Endodermal cell (in vitro differentiated cells): ENCODE measurements around the gene BEST4. TPM values are rescaled to one million over a fixed set of nuclear protein-coding genes. Genes with fewer than 3 reads are reported as not detected.
"Not testable (repeated sequence)": the region's sequence is repeated elsewhere in the genome, so short reads cannot be mapped to it uniquely, and the experiment has no call there.

Experiments used
- DNase-seq: peaks from one replicate; pipeline ENCODE4 v3.0.0-alpha.2; 2017
- H3K27ac ChIP-seq: 2 replicates; pipeline ENCODE4 v1.5.1; 2013; ENCODE audit warnings: mild to moderate bottlenecking, low read depth, low read length, moderate library complexity
- H3K27me3 ChIP-seq: 2 replicates; pipeline ENCODE4 v1.6.1; 2013; ENCODE audit warnings: mild to moderate bottlenecking, low read length, moderate library complexity; ENCODE audit not compliant: insufficient read depth, control insufficient read depth, poor library complexity, severe bottlenecking
- H3K36me3 ChIP-seq: 2 replicates; pipeline ENCODE4 v1.7.0; 2013; ENCODE audit warnings: mild to moderate bottlenecking, low read length, moderate library complexity; ENCODE audit not compliant: control insufficient read depth, insufficient read depth
- H3K4me1 ChIP-seq: one replicate; pipeline ENCODE4 v1.7.0; 2013; ENCODE audit warnings: low read length; ENCODE audit not compliant: control insufficient read depth, insufficient read depth
- H3K4me3 ChIP-seq: 2 replicates; pipeline ENCODE4 v1.5.1; 2013; ENCODE audit warnings: mild to moderate bottlenecking, low read length, moderate library complexity
- H3K9ac ChIP-seq: 2 replicates; pipeline ENCODE4 v1.6.1; 2013; ENCODE audit warnings: mild to moderate bottlenecking, low read length, moderate library complexity; ENCODE audit not compliant: poor library complexity, severe bottlenecking; ENCODE audit errors: extremely low read depth
- H3K9me3 ChIP-seq: 2 replicates; pipeline ENCODE4 v1.6.1; 2013; ENCODE audit warnings: mild to moderate bottlenecking, low read length, moderate library complexity; ENCODE audit not compliant: control insufficient read depth
- H3K27ac Mint-ChIP-seq: 2 replicates; pipeline ENCODE4 v1.8.0; 2020; ENCODE audit warnings: mixed read lengths
- H3K27me3 Mint-ChIP-seq: 2 replicates; pipeline ENCODE4 v1.8.0; 2021; ENCODE audit warnings: mild to moderate bottlenecking, mixed read lengths; ENCODE audit not compliant: insufficient read depth
- H3K36me3 Mint-ChIP-seq: 2 replicates; pipeline ENCODE4 v1.8.0; 2020; ENCODE audit warnings: low read depth, mixed read lengths
- H3K4me1 Mint-ChIP-seq: 2 replicates; pipeline ENCODE4 v1.8.0; 2020; ENCODE audit warnings: mixed read lengths
- H3K4me3 Mint-ChIP-seq: 2 replicates; pipeline ENCODE4 v1.8.0; 2020; ENCODE audit warnings: mild to moderate bottlenecking, moderate library complexity, mixed read lengths
- H3K9me3 Mint-ChIP-seq: 2 replicates; pipeline ENCODE4 v1.8.0; 2020; ENCODE audit warnings: mild to moderate bottlenecking, mixed read lengths
- WGBS, 2 experiments: methylation state at CpG; one replicate each; pipeline versions ENCODE4 v1.1.5 to v1.1.7; 2013; ENCODE audit warnings: missing lambda C conversion rate in 2 of 2, mixed read lengths in 1 of 2; ENCODE audit not compliant: insufficient coverage in 1 of 2, insufficient read length in 1 of 2; 5-methylcytosine and 5-hydroxymethylcytosine counted together
- total RNA-seq, 2 donors: library from RNA; stranded (reverse); fragmentation: NEBNext Ultra II Directional in 1 of 2; extraction: Animal tissue kit (Norgen Biotek cat#: 25700) in 1 of 2; gene quantifications; 2 replicates in 1 of 2; 3 replicates in 1 of 2; pipeline ENCODE4 v1.2.1, GENCODE V29; 2021
- TF ChIP-seq, protein P1 (sequence below): fragments of 200-600 bp; sonication (generic); conservative IDR thresholded peaks from 2 replicates; pipeline ENCODE4 v1.5.0; 2021; ENCODE audit warnings: antibody characterized with exemption, mild to moderate bottlenecking

The BEST4 gene
- total RNA-seq, 2 donors from 2014 or later = 1.6 to 2.3 TPM

DNA sequence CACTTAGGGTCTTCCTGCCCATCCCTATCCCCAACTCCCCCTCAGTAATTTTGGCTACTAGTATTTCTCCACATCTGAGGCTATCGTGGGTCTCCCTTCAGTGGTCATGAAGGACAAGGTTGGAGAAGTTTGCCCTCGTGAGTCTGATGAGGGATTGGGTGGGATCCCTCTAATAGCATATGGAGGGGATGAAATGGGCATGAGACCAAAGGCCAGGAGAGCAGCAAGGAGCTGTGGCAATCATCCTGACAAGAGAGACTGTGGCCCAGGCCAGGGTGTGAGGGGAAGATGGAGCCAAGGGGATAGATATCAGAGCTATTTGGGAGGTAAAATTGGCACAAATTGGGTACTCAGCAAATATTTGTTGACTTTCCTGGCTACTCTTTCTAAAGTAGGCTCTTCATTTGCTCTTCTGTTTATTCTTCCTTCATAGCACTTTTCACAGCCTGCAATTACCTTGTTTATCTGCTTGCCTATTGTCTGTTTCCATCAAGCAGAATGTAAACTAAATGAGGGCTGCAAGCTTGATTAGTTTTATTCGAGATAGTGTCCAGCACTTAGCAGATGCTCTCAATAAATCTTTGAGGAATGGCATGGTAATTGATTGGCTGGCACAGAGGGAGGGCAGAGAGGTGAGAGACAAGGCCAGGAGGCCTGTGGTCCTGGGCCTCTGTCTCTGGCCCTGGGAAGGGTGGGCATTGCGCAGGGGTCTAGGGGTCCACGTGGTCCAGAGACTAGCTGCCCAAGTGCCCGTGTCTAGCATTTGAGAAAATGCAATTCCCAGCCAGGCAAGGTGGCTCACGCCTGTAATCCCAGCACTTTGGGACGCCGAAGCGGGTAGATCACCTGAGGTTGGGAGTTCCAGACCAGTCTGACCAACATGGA is 10.8 kb upstream of the BEST4 start:
- Histone ChIP-seq H3K27me3 (no peaks in the 10 kb centered on the region), H3K4me3 (no peak overlapping the region)
- 94 to 97% methylated on average over 6 to 10 of the region's 10 CpGs for WGBS, 2 experiments

DNA sequence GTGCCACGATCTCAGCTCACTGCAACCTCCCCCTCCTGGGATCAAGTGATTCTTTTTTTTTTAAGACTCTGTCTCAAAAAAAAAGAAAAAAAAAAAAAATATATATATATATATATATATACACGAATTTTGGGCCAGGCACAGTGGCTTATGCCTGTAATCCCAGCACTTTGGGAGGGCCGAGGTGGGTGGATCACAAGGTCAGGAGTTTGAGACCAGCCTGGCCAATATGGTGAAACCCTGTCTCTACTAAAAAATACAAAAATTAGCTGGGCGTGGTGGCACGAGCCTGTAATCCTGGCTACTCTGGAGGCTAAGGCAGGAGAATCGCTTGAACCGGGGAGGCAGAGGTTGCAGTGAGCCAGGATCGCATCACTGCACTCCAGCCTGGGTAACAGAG is 9.9 kb upstream of the BEST4 start:
- not testable (repeated sequence) for H3K9me3 Mint-ChIP-seq, H3K9me3 ChIP-seq, DNase-seq, H3K27me3 ChIP-seq, H3K9ac ChIP-seq, H3K27ac Mint-ChIP-seq, H3K4me3 Mint-ChIP-seq, H3K36me3 Mint-ChIP-seq, H3K27ac ChIP-seq, H3K4me3 ChIP-seq, H3K27me3 Mint-ChIP-seq, H3K36me3 ChIP-seq, H3K4me1 ChIP-seq
- WGBS, 2 experiments = 89 to 100% methylated on average over 5 to 7 of the region's 8 CpGs
- H3K4me1 Mint-ChIP-seq = peaks cover 28% of the 10 kb centered on the region

More for the DNA sequence above, 10.8 kb upstream of the BEST4 start:
- Mint-ChIP-seq H3K36me3 (peaks cover under 1% of the 10 kb centered on the region), H3K27me3 (peaks cover 2% of the 10 kb centered on the region), H3K27ac (peak overlapping the region; percentile 99), H3K9me3 (no peaks in the 10 kb centered on the region), H3K4me3 (no peak overlapping the region), H3K4me1 (peaks cover 21% of the 10 kb centered on the region)
- TF ChIP-seq, protein P1, sequence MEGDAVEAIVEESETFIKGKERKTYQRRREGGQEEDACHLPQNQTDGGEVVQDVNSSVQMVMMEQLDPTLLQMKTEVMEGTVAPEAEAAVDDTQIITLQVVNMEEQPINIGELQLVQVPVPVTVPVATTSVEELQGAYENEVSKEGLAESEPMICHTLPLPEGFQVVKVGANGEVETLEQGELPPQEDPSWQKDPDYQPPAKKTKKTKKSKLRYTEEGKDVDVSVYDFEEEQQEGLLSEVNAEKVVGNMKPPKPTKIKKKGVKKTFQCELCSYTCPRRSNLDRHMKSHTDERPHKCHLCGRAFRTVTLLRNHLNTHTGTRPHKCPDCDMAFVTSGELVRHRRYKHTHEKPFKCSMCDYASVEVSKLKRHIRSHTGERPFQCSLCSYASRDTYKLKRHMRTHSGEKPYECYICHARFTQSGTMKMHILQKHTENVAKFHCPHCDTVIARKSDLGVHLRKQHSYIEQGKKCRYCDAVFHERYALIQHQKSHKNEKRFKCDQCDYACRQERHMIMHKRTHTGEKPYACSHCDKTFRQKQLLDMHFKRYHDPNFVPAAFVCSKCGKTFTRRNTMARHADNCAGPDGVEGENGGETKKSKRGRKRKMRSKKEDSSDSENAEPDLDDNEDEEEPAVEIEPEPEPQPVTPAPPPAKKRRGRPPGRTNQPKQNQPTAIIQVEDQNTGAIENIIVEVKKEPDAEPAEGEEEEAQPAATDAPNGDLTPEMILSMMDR = no peak
- no peaks in the 10 kb centered on the region for H3K9me3 ChIP-seq
- H3K9ac ChIP-seq = no peak overlapping the region
- peaks cover 9% of the 10 kb centered on the region for H3K36me3 ChIP-seq
- no peak for DNase-seq
- peaks cover 5% of the 10 kb centered on the region for H3K4me1 ChIP-seq
- no peak overlapping the region for H3K27ac ChIP-seq

DNA sequence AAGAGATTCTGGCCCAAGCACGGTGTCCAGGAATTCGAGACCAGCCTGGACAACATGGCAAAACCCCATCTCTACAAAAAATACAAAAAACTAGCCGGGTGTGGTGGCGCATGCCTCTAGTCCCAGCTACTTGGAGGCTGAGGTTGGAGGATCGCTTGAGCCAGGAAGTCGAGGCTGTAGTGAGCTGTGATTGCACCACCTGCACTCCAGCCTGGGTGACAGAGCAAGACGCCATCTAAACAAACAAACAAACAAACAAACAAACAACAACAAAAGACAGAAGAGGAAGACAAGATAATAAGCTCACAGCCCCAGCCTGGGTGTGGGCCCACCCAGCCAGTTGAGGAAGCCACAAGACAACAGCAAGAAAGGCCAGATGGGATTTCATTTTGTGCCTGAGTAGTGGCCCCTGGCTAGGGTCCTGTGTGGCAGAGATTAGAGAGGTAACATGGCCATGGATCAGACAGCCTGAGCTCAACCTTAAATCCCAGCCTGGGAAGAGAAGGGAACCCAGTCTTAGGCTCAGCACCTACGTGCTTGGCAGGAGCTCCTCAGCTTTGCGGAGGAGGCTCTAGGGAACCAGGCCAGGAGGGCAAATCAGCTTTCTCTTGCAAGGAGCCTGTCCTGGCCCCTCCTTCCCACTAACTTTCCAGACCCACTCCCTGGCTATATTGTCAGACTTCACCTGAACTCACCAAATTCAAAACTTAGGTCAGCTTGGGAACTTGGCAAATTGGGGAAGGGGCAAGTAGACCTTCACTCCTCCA is 4.9 kb upstream of the BEST4 start:
- peak; percentile 60 for DNase-seq
- 90 to 95% methylated on average over 2 to 9 of the region's 9 CpGs for WGBS, 2 experiments
- Mint-ChIP-seq H3K36me3 (no peaks in the 10 kb centered on the region), H3K4me3 (no peak overlapping the region), H3K9me3 (no peaks in the 10 kb centered on the region), H3K27ac (peak overlapping the region; percentile 83), H3K27me3 (no peaks in the 10 kb centered on the region), H3K4me1 (peaks cover 15% of the 10 kb centered on the region)
- TF ChIP-seq, protein P1 = no peak
- Histone ChIP-seq H3K4me3 (no peak overlapping the region), H3K27ac (no peak overlapping the region), H3K9me3 (no peaks in the 10 kb centered on the region), H3K9ac (no peak overlapping the region), H3K36me3 (no peaks in the 10 kb centered on the region), H3K4me1 (peaks cover 5% of the 10 kb centered on the region), H3K27me3 (no peaks in the 10 kb centered on the region)
